Measurements from ENCODE around the gene WDR20. TPM values are rescaled to one million over a fixed set of nuclear protein-coding genes. Genes with fewer than 3 reads are reported as not detected.

Gene WDR20
- total RNA-seq, 3 donors from 2014 or later (not counting 1 experiment from before 2014, with no cell fraction given), result 55.5 to 66.7 (median 62.2) TPM

- WGBS (ENCODE audit: insufficient coverage), result 98% methylated on average over 3 of the region's 4 CpGs
- peak overlapping the region in 1 of 2 donors; percentile 45 for H3K27ac Mint-ChIP-seq
- no peak for DNase-seq
Observed at GRCh38 chr14:102159841-102160240, 20.1 kb downstream of the WDR20 start.

GRCh38 chr14:102162487-102162886 lies 22.8 kb downstream of the WDR20 start:
- H3K36me3 Mint-ChIP-seq, result no peaks in the 10 kb centered on the region
- ATAC-seq, result no peak
- intact Hi-C loops (cut with micrococcal nuclease), result no loop called here

More at GRCh38 chr14:102159841-102160240, 20.1 kb downstream of the WDR20 start:
- no peaks in the 10 kb centered on the region for H3K36me3 ChIP-seq (ENCODE audit: control insufficient read depth, insufficient read depth, low read length)
- H3K27ac ChIP-seq (ENCODE audit: low read length), result no peak overlapping the region
- no peaks in the 10 kb centered on the region for H3K9me3 ChIP-seq (ENCODE audit: control insufficient read depth, insufficient read depth, low read length)
- Mint-ChIP-seq H3K9me3 (no peaks in the 10 kb centered on the region), H3K36me3 (no peaks in the 10 kb centered on the region), H3K4me1 (peaks cover 54 to 58% of the 10 kb centered on the region in 2 donors), H3K27me3 (ENCODE audit: low read depth in 2 of 2) (no peaks in the 10 kb centered on the region), H3K4me3 (no peak overlapping the region)
- intact Hi-C loops (cut with micrococcal nuclease), result no loop called here
- H3K4me1 ChIP-seq (ENCODE audit: control insufficient read depth, insufficient read depth, low read length), result peaks cover 4% of the 10 kb centered on the region
- H3K4me3 ChIP-seq (ENCODE audit: low read length), result no peak overlapping the region
- H3K27me3 ChIP-seq (ENCODE audit: control insufficient read depth, insufficient read depth, low read length), result no peaks in the 10 kb centered on the region
- ATAC-seq, result no peak
- no peak for TF ChIP-seq CTCF (IDR thresholded peaks at IDR 0.05)

GRCh38 chr14:102164241-102164641 lies 24.5 kb downstream of the WDR20 start:
- Histone ChIP-seq H3K4me1 (ENCODE audit: control insufficient read depth, insufficient read depth, low read length) (no peaks in the 10 kb centered on the region), H3K36me3 (ENCODE audit: control insufficient read depth, insufficient read depth, low read length) (peaks cover 4% of the 10 kb centered on the region), H3K4me3 (ENCODE audit: low read length) (no peak overlapping the region), H3K9me3 (ENCODE audit: control insufficient read depth, insufficient read depth, low read length) (no peaks in the 10 kb centered on the region), H3K27me3 (ENCODE audit: control insufficient read depth, insufficient read depth, low read length) (no peaks in the 10 kb centered on the region), H3K27ac (ENCODE audit: low read length) (no peak overlapping the region)
- intact Hi-C loops (cut with micrococcal nuclease), result no loop called here
- peak in 1 of 3 donors; percentile 42 for ATAC-seq
- no peaks in the 10 kb centered on the region for H3K9me3 Mint-ChIP-seq
- 97% methylated on average over 4 of the region's 4 CpGs for WGBS (ENCODE audit: insufficient coverage)
- no peak overlapping the region for H3K4me3 Mint-ChIP-seq
- no peak for TF ChIP-seq CTCF (IDR thresholded peaks at IDR 0.05)
- H3K27me3 Mint-ChIP-seq (ENCODE audit: low read depth in 2 of 2), result no peaks in the 10 kb centered on the region
- H3K27ac Mint-ChIP-seq, result no peak overlapping the region
- no peaks in the 10 kb centered on the region for H3K36me3 Mint-ChIP-seq
- DNase-seq, result no peak
- H3K4me1 Mint-ChIP-seq, result peaks cover 65 to 67% of the 10 kb centered on the region in 2 donors

More at GRCh38 chr14:102162487-102162886, 22.8 kb downstream of the WDR20 start:
- Histone ChIP-seq H3K4me1 (ENCODE audit: control insufficient read depth, insufficient read depth, low read length) (peaks cover 4% of the 10 kb centered on the region), H3K9me3 (ENCODE audit: control insufficient read depth, insufficient read depth, low read length) (no peaks in the 10 kb centered on the region), H3K27ac (ENCODE audit: low read length) (no peak overlapping the region), H3K27me3 (ENCODE audit: control insufficient read depth, insufficient read depth, low read length) (no peaks in the 10 kb centered on the region), H3K36me3 (ENCODE audit: control insufficient read depth, insufficient read depth, low read length) (peaks cover 3% of the 10 kb centered on the region), H3K4me3 (ENCODE audit: low read length) (no peak overlapping the region)
- no peak for DNase-seq
- Mint-ChIP-seq H3K4me3 (no peak overlapping the region), H3K9me3 (no peaks in the 10 kb centered on the region), H3K4me1 (peaks cover 64 to 68% of the 10 kb centered on the region in 2 donors), H3K27me3 (ENCODE audit: low read depth in 2 of 2) (no peaks in the 10 kb centered on the region), H3K27ac (no peak overlapping the region)
- no peak for TF ChIP-seq CTCF (IDR thresholded peaks at IDR 0.05)
- WGBS (ENCODE audit: insufficient coverage), result 91% methylated on average over 4 of the region's 4 CpGs

- H3K4me3 ChIP-seq (ENCODE audit: low read length), result no peak overlapping the region
- Mint-ChIP-seq H3K4me1 (peaks cover 66 to 69% of the 10 kb centered on the region in 2 donors), H3K9me3 (no peaks in the 10 kb centered on the region), H3K36me3 (no peaks in the 10 kb centered on the region), H3K27ac (no peak overlapping the region), H3K4me3 (no peak overlapping the region), H3K27me3 (ENCODE audit: low read depth in 2 of 2) (no peaks in the 10 kb centered on the region)
- no peaks in the 10 kb centered on the region for H3K4me1 ChIP-seq (ENCODE audit: control insufficient read depth, insufficient read depth, low read length)
- WGBS (ENCODE audit: insufficient coverage), result 80% methylated on average over 4 of the region's 4 CpGs
- H3K27ac ChIP-seq (ENCODE audit: low read length), result no peak overlapping the region
- intact Hi-C loops (cut with micrococcal nuclease), result no loop called here
- H3K27me3 ChIP-seq (ENCODE audit: control insufficient read depth, insufficient read depth, low read length), result no peaks in the 10 kb centered on the region
- H3K9me3 ChIP-seq (ENCODE audit: control insufficient read depth, insufficient read depth, low read length), result no peaks in the 10 kb centered on the region
- TF ChIP-seq CTCF (IDR thresholded peaks at IDR 0.05), result no peak
- ATAC-seq, result no peak
- DNase-seq, result no peak
- H3K36me3 ChIP-seq (ENCODE audit: control insufficient read depth, insufficient read depth, low read length), result peaks cover 4% of the 10 kb centered on the region
Observed at GRCh38 chr14:102164965-102165364, 25.3 kb downstream of the WDR20 start.

All from natural killer cell (primary cell).